Natural killer cell (primary cell): ENCODE measurements around the gene NUDC. TPM values are rescaled to one million over a fixed set of nuclear protein-coding genes. Genes with fewer than 3 reads are reported as not detected.
A peak's percentile ranks its signal among the peaks of the same experiment; 100 is the strongest.

ENCODE experiments used
- ATAC-seq, 3 donors: fragments of 150-1000 bp in 2 of 3; fragments of 200-7000 bp in 1 of 3; cut with Tn5 transposase; 1 replicate in 1 of 3; 2 replicates in 2 of 3; pipeline ENCODE4 v1.10.0; 2021; ENCODE audit warnings: mild to moderate bottlenecking in 2 of 3, moderate library complexity in 2 of 3
- DNase-seq, 2 donors: peaks; one replicate each; pipeline versions ENCODE4 v3.0.0 to v3.0.0-alpha.2; 2013 to 2021; ENCODE audit warnings: mixed read lengths in 1 of 2
- H3K27ac ChIP-seq: one replicate; pipeline ENCODE4 v1.5.1; 2013; ENCODE audit warnings: mild to moderate bottlenecking, low read length
- H3K27me3 ChIP-seq: one replicate; pipeline ENCODE4 v1.6.1; 2013; ENCODE audit warnings: low read length; ENCODE audit not compliant: control insufficient read depth, insufficient read depth
- H3K36me3 ChIP-seq: one replicate; pipeline ENCODE4 v1.6.1; 2013; ENCODE audit warnings: low read length; ENCODE audit not compliant: control insufficient read depth, insufficient read depth
- H3K4me1 ChIP-seq: one replicate; pipeline ENCODE4 v1.6.1; 2013; ENCODE audit warnings: low read length; ENCODE audit not compliant: control insufficient read depth, insufficient read depth
- H3K4me3 ChIP-seq: one replicate; pipeline ENCODE4 v1.5.1; 2013; ENCODE audit warnings: low read length
- H3K9me3 ChIP-seq: one replicate; pipeline ENCODE4 v1.6.1; 2013; ENCODE audit warnings: low read length; ENCODE audit not compliant: control insufficient read depth, insufficient read depth
- H3K27ac Mint-ChIP-seq, 2 donors: one replicate each; pipeline ENCODE4 v1.8.0; 2022; ENCODE audit warnings: mild to moderate bottlenecking in 2 of 2, mixed read lengths in 2 of 2, moderate library complexity in 1 of 2
- H3K27me3 Mint-ChIP-seq, 2 donors: one replicate each; pipeline ENCODE4 v1.8.0; 2022; ENCODE audit warnings: low read depth in 2 of 2, mixed read lengths in 2 of 2
- H3K36me3 Mint-ChIP-seq: one replicate; pipeline ENCODE4 v1.8.0; 2022; ENCODE audit warnings: mixed read lengths
- H3K4me1 Mint-ChIP-seq, 2 donors: one replicate each; pipeline ENCODE4 v1.8.0; 2022; ENCODE audit warnings: mixed read lengths in 2 of 2
- H3K4me3 Mint-ChIP-seq: one replicate; pipeline ENCODE4 v1.8.0; 2022; ENCODE audit warnings: mild to moderate bottlenecking, moderate library complexity, mixed read lengths
- H3K9me3 Mint-ChIP-seq, 2 donors: one replicate each; pipeline ENCODE4 v1.8.0; 2022; ENCODE audit warnings: mixed read lengths in 2 of 2
- CTCF ChIP-seq: fragments of 200-600 bp; IDR thresholded peaks from one replicate; pipeline ENCODE4 v1.8.0; 2022; ENCODE audit warnings: antibody characterized with exemption
- WGBS: methylation state at CpG from one replicate; pipeline ENCODE4 v1.1.7; 2013; ENCODE audit warnings: missing lambda C conversion rate; ENCODE audit not compliant: insufficient coverage; 5-methylcytosine and 5-hydroxymethylcytosine counted together
- intact Hi-C: fragments of 100-400 bp; cut with micrococcal nuclease; formaldehyde crosslinking; loops from one replicate; pipeline ENCODE4 v1.14.2; 2022
- total RNA-seq, 4 donors: library from RNA; stranded (reverse); fragments of 120-200 nt in 1 of 4; gene quantifications; one replicate each; pipeline versions ENCODE4 v1.2.3 to v1.2.4, GENCODE V29; 2013 to 2022

Gene NUDC
- total RNA-seq, 3 donors from 2014 or later (not counting 1 experiment from before 2014, with no cell fraction given) = 43.6 to 46.6 (median 43.7) TPM

GRCh38 chr1:26894263-26894662 is 27.3 kb upstream of the NUDC start:
- H3K27ac ChIP-seq = no peak overlapping the region
- peaks cover 15 to 33% of the 10 kb centered on the region in 2 donors for H3K4me1 Mint-ChIP-seq
- H3K27me3 ChIP-seq = no peaks in the 10 kb centered on the region
- H3K9me3 Mint-ChIP-seq = no peaks in the 10 kb centered on the region
- no peak for TF ChIP-seq CTCF
- H3K9me3 ChIP-seq = no peaks in the 10 kb centered on the region
- H3K36me3 ChIP-seq = peaks cover 35% of the 10 kb centered on the region
- no peaks in the 10 kb centered on the region for H3K27me3 Mint-ChIP-seq
- ATAC-seq (no peak), DNase-seq (no peak)
- H3K4me3 ChIP-seq = no peak overlapping the region
- no peak overlapping the region for H3K27ac Mint-ChIP-seq
- intact Hi-C loops = no loop called here
- H3K4me3 Mint-ChIP-seq = no peak overlapping the region
- peaks cover 11% of the 10 kb centered on the region for H3K4me1 ChIP-seq
- H3K36me3 Mint-ChIP-seq = peaks cover 7% of the 10 kb centered on the region
- WGBS = 97% methylated on average over 13 of the region's 13 CpGs

- Histone ChIP-seq H3K27me3 (no peaks in the 10 kb centered on the region), H3K4me3 (no peak overlapping the region), H3K9me3 (no peaks in the 10 kb centered on the region), H3K36me3 (peaks cover 29% of the 10 kb centered on the region), H3K27ac (no peak overlapping the region), H3K4me1 (peaks cover 14% of the 10 kb centered on the region)
- no peak overlapping the region for H3K27ac Mint-ChIP-seq
- H3K9me3 Mint-ChIP-seq = no peaks in the 10 kb centered on the region
- intact Hi-C loops = no loop called here
- H3K36me3 Mint-ChIP-seq = peaks cover 7% of the 10 kb centered on the region
- no peak for TF ChIP-seq CTCF
- H3K4me3 Mint-ChIP-seq = no peak overlapping the region
- 99% methylated on average over 9 of the region's 9 CpGs for WGBS
- H3K27me3 Mint-ChIP-seq = no peaks in the 10 kb centered on the region
- H3K4me1 Mint-ChIP-seq = peaks cover 24 to 34% of the 10 kb centered on the region in 2 donors
- ATAC-seq (no peak), DNase-seq (no peak)
Measured at GRCh38 chr1:26897351-26897750, 24.2 kb upstream of the NUDC start.

GRCh38 chr1:26900001-26900814 is 21.3 kb upstream of the NUDC start, which contains the start of gene GPATCH3:
Gene GPATCH3, minus strand, starts transcription at chr1:26900467. Its CDS starts 25 bp downstream, at chr1:26900442.
- Histone ChIP-seq H3K36me3 (peaks cover 4% of the 10 kb centered on the region), H3K4me3 (peak within 1 kb of the TSS; percentile 92), H3K9me3 (no peaks in the 10 kb centered on the region), H3K4me1 (peaks cover 14% of the 10 kb centered on the region), H3K27me3 (no peaks in the 10 kb centered on the region), H3K27ac (peak within 1 kb of the TSS; percentile 87)
- no peaks in the 10 kb centered on the region for H3K27me3 Mint-ChIP-seq
- peak within 1 kb of the TSS; percentile 95 to 96 for H3K27ac Mint-ChIP-seq
- intact Hi-C loops = loop anchor here (1.0 kb wide), 2 partner anchors 21 to 35 kb away; partner anchors contain the start of gene NUDC
- H3K36me3 Mint-ChIP-seq = no peaks in the 10 kb centered on the region
- no peak for TF ChIP-seq CTCF
- no peaks in the 10 kb centered on the region for H3K9me3 Mint-ChIP-seq
- H3K4me3 Mint-ChIP-seq = peak within 1 kb of the TSS; percentile 97
- peaks cover 24 to 28% of the 10 kb centered on the region in 2 donors for H3K4me1 Mint-ChIP-seq
- WGBS = under 1% methylated on average over 49 of the region's 50 CpGs
- peak; percentile 91 to 93 (median 92) for ATAC-seq
- peak; percentile 79 to 96 for DNase-seq
